Spleen (tissue), 7 donors: ENCODE results near the gene CXADR.

ENCODE experiments used
- CTCF ChIP-seq, 11 experiments: fragments of 200-600 bp in 7 of 11; fragments of 450-650 bp in 4 of 11; sonication (generic) in 4 of 11; IDR thresholded peaks in 8 of 11; conservative IDR thresholded peaks in 3 of 11; 1 replicate in 7 of 11; 2 replicates in 4 of 11; pipeline versions ENCODE4 v1.4.0 to v1.8.0; 2016 to 2021; ENCODE audit warnings: antibody characterized with exemption in 11 of 11, inconsistent platforms in 4 of 11, mild to moderate bottlenecking in 1 of 11
- POLR2A ChIP-seq, 3 donors: fragments of 450-650 bp; IDR thresholded peaks; one replicate each; pipeline ENCODE4 v1.5.1; 2017; ENCODE audit warnings: antibody characterized with exemption in 3 of 3, mild to moderate bottlenecking in 1 of 3
- donor health status: DM: no; HTN: no; CAD: no; lungs with moderate emphysema.
- donor health status: DM: no; HTN: no; CAD: no.
- donor health status: DM: no; HTN: no; CAD: no.

- TF ChIP-seq CTCF (IDR thresholded peaks at IDR 0.05 in 8 of 11, conservative IDR thresholded peaks at IDR 0.05 in 3 of 11) (no peak), POLR2A (IDR thresholded peaks at IDR 0.05) (no peak)
Measured at GRCh38 chr21:17472182-17472581, 40.7 kb upstream of the CXADR start.
